Glomerular visceral epithelial cell (primary cell): Measurements from ENCODE around the gene RBM23.

Source experiments
- DNase-seq: peaks from one replicate; pipeline ENCODE4 v3.0.0-alpha.2; 2016; ENCODE audit errors: extremely low spot score

Gene RBM23

GRCh38 chr14:22885975-22886374 is 33.0 kb downstream of the RBM23 start:
- DNase-seq = no peak

GRCh38 chr14:22884738-22885523 is 34.0 kb downstream of the RBM23 start:
- DNase-seq = no peak

DNA sequence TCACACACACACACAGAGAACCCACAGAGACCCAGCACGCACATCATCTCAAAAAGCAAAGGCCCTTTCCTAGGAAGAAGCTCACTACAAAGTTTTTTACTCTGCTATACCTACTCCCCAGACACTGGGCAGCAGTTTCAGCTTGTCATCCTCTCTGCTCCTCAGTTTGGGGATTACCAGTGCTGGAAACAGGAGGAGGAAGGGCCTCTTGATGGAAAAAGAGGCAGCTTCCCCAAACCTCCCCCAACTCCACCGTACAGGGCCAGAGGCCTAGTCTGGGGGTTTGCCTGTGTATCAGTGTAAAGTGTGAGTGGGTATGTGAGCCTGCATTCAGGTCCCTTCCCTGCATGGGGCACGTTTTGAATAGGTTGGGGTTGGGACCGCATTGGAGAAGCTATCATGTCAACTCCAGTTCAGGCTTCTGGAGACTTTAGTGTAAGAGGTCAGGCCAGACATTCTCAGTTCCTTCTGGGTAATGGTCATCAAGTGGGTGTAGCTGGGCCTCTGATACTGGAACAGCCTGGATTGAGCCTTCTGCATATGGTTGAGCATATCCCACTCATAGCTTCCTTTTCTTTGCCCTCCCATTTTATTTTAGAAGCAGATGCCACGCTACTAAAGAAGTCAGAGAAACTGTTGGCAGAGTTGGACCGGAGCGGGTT is 34.7 kb downstream of the RBM23 start:
- DNase-seq = no peak

- no peak for DNase-seq
Observed at GRCh38 chr14:22883173-22883976, 35.6 kb downstream of the RBM23 start, which contains the start of gene REM2. TSS of gene REM2 (plus strand) at chr14:22883222. CDS start at chr14:22883288, 66 bp downstream.

DNA sequence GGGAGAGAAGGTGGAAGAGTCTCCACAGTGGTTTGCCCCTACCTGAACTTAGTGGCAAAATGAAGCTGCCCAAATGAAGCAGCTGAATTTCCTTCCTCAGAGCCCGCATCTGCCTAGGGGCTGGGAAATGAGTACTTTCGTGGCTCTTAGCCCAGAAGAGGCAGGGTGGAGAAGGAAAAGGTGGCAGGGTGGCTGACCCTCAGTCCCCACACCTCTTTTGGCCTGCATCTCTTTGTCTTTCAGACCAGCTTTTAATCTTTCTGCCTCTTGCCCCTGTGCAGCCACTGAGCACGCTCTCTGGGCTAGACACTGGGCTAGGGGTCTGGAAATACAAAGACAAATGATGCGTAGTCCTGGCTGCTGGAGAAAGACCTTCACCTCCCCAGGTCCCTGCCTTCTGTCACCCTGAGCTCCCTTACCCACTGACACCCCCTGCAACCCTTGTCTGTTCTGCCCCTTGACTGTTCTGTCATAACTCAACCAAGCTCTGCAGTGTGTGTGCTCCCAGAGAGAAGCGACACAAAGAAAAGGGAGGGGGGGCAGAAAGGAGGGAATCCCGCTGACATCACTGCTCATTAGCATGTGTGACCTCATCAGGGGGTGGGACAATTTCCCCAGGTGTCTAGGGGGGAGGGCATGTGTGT is 36.3 kb downstream of the RBM23 start:
- peak; percentile 56 for DNase-seq

DNA sequence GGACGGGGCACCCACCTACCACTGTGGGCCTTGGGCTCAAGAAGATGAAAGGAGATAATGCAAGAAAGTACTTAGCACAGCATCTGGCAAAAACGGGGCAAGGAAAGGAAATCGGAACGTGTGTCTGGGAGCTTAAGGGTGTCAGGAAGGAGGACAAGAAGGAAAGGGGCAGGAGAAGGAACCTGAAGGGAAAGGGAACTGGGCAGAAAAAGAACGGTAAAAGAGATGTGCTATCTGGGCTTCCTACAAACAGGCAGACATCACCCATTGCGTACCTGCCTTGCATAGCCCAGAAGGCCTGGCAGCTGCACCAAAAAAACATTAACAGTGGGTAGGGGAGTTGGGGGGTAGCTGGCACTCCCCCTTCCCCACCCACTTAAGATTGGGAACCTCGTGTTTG is 36.9 kb downstream of the RBM23 start:
- no peak for DNase-seq

- no peak for DNase-seq
Observed at GRCh38 chr14:22878271-22879246, 40.4 kb downstream of the RBM23 start.

DNA sequence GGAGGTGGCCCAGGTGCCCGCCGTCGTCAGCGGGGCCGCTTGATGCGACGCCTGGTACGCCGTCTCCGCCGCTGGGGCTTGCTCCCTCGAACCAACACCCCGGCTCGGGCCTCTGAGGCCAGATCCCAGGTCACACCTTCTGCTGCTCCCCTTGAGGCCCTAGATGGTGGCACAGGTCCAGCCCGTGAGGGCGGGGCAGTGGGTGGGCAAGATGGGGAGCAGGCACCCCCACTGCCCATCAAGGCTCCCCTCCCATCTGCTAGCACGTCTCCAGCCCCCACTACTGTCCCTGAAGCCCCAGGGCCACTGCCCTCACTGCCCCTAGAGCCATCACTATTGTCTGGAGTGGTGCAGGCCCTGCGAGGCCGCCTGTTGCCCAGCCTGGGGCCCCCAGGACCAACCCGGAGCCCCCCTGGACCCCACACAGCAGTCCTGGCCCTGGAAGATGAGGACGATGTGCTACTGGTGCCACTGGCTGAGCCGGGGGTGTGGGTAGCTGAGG is 41.9 kb downstream of the RBM23 start:
- no peak for DNase-seq

DNA sequence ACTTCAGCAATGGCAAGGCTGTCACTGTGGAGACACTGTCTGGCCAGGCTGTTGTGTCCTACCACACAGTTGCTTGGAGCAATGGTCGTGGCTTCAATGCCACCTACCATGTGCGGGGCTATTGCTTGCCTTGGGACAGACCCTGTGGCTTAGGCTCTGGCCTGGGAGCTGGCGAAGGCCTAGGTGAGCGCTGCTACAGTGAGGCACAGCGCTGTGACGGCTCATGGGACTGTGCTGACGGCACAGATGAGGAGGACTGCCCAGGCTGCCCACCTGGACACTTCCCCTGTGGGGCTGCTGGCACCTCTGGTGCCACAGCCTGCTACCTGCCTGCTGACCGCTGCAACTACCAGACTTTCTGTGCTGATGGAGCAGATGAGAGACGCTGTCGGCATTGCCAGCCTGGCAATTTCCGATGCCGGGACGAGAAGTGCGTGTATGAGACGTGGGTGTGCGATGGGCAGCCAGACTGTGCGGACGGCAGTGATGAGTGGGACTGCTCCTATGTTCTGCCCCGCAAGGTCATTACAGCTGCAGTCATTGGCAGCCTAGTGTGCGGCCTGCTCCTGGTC is 43.1 kb downstream of the RBM23 start:
- no peak for DNase-seq

DNA sequence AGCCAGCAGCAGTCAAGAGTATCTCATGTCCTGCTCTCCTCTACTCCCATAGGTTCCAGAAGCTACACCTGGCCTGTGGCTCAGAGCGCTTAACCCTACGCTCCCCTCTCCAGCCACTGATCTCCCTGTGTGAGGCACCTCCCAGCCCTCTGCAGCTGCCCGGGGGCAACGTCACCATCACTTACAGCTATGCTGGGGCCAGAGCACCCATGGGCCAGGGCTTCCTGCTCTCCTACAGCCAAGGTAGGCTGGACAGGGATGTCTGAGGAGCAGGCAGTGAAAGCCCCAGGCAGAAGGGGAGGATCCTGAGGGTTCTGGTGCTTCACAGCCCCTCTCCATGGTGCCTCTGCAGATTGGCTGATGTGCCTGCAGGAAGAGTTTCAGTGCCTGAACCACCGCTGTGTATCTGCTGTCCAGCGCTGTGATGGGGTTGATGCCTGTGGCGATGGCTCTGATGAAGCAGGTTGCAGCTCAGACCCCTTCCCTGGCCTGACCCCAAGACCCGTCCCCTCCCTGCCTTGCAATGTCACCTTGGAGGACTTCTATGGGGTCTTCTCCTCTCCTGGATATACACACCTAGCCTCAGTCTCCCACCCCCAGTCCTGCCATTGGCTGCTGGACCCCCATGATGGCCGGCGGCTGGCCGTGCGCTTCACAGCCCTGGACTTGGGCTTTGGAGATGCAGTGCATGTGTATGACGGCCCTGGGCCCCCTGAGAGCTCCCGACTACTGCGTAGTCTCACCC is 43.8 kb downstream of the RBM23 start:
- no peak for DNase-seq

DNA sequence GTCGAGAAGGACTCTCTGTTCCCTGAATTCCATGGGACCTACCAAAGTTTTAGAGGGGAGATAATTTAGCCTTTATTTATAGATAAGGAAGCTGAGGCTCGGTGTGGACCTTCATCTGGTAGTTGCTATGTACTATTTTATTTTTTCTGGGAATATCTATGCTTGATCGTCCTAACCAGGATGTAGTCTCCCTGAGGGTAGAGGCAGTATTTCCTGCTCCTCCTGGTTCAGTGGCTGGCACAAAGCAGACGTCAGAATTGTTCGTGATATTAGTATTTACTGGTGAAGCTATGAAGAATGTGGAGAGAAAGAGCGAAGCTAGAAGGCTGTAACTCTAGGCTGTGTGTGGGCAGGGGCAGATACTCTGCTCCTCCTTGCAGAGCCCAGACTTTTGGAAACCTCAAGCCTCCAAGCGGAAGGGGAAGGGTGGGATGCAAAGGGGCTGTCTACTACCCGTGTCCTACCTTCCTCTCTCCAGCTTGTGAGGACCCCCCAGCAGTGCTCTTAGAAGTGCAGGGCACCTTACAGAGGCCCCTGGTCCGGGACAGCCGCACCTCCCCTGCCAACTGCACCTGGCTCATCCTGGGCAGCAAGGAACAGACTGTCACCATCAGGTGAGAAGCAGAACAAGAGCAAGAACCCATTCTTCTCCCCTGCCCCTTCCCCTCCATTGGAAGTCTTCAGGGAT is 46.0 kb downstream of the RBM23 start:
- no peak for DNase-seq

- peak; percentile 91 for DNase-seq
Observed at GRCh38 chr14:22872033-22872832, 46.7 kb downstream of the RBM23 start.

DNA sequence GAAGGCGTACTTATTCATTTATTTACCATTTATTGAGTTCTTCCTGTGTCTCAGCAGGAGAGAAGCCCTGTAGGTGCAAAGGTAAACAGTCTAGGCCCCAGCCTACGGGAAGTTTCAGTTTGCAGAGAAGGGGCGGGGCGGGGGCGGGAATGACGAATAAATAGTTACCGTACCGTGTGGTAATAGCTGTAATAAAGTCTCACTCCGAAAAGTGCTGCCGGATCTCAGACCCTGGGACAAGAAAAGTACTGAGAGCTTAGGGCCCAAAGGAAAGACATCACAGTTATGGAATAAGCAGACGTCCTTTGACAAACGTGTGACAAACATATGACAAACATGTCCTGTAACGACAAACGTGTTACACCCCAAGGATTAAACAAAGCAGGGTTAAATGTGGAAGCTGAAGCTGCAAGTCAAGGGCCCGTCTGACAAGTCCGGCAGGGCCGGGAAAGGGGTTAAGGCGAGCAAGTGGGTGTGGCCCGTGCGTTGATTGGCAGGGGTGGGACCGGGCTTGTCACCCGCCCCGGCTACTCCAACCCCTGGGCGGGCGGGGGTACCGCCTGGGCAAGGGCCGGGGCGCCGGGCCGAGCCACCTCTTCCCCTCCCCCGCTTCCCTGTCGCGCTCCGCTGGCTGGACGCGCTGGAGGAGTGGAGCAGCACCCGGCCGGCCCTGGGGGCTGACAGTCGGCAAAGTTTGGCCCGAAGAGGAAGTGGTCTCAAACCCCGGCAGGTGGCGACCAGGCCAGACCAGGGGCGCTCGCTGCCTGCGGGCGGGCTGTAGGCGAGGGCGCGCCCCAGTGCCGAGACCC is 47.5 kb downstream of the RBM23 start, which contains the start of gene LRP10:
TSS of gene LRP10 (plus strand) at position 517 of the 809 bp plus-strand sequence. CDS start 564 bp downstream, outside the sequence.
- peak; percentile 87 for DNase-seq

DNA sequence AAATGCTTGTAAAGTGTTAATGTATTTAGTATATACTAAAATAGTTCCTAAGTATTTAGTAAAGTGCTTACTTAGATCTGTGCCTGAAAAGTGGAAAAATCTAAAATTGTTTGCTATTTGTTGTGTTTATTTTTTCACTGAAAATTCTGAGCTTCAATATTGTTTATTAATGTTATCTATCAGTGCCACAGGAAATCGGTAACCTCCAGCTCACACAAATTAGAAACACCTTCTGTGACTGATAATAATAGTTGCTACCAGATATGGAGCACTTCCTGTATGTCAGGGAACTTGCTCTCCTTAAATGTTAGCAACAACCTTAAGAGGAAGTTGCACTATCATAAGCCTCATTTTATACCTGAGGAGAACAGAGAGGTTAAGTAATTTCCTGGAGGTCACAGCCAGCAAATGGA is 48.1 kb downstream of the RBM23 start:
- no peak for DNase-seq

GRCh38 chr14:22866874-22867273 is 52.1 kb downstream of the RBM23 start:
- no peak for DNase-seq

DNA sequence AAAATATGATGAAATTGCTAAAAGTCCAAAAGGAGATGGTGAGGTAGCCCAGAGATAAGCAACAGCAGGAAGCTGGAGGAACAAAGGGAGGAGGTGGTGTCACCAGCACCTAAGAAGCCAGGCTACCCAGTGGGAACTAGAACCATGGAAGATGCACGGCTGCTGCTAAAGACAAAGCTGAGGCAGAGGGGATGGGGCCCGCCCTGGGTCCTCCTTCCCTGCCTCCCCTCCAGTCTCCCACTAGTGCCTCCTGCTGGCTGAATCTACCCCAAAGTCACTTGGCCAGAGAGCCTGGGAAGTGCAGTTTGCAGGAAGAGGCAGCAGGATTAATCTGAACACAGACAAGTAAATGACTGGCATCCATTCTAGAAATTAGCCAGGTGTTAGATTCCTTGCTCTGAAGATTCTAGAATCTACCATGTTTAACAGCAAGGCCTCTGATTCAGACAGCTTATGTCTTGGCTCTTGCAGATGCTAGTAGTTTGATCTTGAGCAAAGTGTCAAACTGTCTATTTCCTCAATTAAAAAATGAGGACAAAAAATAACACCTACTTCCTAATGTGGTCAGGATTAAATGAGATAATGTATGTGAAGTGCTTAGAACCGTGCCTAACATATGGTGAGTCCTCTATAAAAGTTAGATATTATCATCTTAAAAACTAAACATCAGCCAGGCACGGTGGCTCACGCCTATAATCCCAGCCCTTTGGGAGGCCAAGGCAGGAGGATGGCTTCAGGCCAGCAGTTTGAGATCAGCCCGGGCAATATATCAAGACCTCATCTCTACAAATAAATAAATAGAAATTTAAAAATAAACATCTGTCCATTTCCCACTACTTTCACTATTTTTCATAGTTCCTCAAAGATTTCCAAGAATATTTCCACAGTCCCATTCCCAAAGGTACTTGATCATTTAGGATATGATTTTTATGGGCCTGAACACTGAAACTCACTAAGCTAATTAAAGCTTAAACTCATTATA is 53.2 kb downstream of the RBM23 start:
- no peak for DNase-seq
